ENCODE results near the gene GALNT18.

GRCh38 chr11:11313902-11314692 lies 307.7 kb downstream of the GALNT18 start:
- TF ChIP-seq ZBTB1 (tag by site-specific recombination; IDR thresholded peaks at IDR 0.05) (no peak), ZNF354C (tag by site-specific recombination; IDR thresholded peaks at IDR 0.05; ENCODE audit: borderline replicate concordance, low read depth) (no peak), KLF16 (tag by site-specific recombination; IDR thresholded peaks at IDR 0.05) (no peak), ATF2 (tag by site-specific recombination; IDR thresholded peaks at IDR 0.05; ENCODE audit: low read depth) (no peak), ZNF292 (tag by site-specific recombination; IDR thresholded peaks at IDR 0.05; ENCODE audit: borderline replicate concordance, low read depth) (no peak)
- TF ChIP-seq, protein P1, sequence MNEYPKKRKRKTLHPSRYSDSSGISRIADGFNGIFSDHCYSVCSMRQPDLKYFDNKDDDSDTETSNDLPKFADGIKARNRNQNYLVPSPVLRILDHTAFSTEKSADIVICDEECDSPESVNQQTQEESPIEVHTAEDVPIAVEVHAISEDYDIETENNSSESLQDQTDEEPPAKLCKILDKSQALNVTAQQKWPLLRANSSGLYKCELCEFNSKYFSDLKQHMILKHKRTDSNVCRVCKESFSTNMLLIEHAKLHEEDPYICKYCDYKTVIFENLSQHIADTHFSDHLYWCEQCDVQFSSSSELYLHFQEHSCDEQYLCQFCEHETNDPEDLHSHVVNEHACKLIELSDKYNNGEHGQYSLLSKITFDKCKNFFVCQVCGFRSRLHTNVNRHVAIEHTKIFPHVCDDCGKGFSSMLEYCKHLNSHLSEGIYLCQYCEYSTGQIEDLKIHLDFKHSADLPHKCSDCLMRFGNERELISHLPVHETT (tag by site-specific recombination; IDR thresholded peaks at IDR 0.05) = no peak
